Natural killer cell treated with Interleukin-12 subunit alpha and Interleukin-12 subunit beta and Interleukin-15 and Interleukin-18, amount 100 ng/mL, for 72 hours (primary cell): Measurements from ENCODE around the gene HBD. TPM values are rescaled to one million over a fixed set of nuclear protein-coding genes. Genes with fewer than 3 reads are reported as not detected.
A peak's percentile ranks its signal among the peaks of the same experiment; 100 is the strongest.

Source experiments
- ATAC-seq, 2 donors: fragments of 150-1000 bp; cut with Tn5 transposase in 1 of 2; sonication (Bioruptor Pico), chemical (Tn5 transposase) in 1 of 2; 2 replicates each; pipeline ENCODE4 v1.10.0; 2021
- DNase-seq: peaks from one replicate; pipeline ENCODE4 v3.0.0; 2022; ENCODE audit warnings: low spot score
- H3K27ac Mint-ChIP-seq, 2 donors: 1 replicate in 1 of 2; 2 replicates in 1 of 2; pipeline ENCODE4 v1.8.0; 2022; ENCODE audit warnings: mixed read lengths in 2 of 2, mild to moderate bottlenecking in 1 of 2, moderate library complexity in 1 of 2
- H3K27me3 Mint-ChIP-seq, 2 donors: 1 replicate in 1 of 2; 2 replicates in 1 of 2; pipeline ENCODE4 v1.8.0; 2022; ENCODE audit warnings: mixed read lengths in 2 of 2
- H3K36me3 Mint-ChIP-seq: one replicate; pipeline ENCODE4 v1.8.0; 2022; ENCODE audit warnings: mixed read lengths
- H3K4me1 Mint-ChIP-seq, 2 donors: 1 replicate in 1 of 2; 2 replicates in 1 of 2; pipeline ENCODE4 v1.8.0; 2022; ENCODE audit warnings: low read depth in 2 of 2, mixed read lengths in 2 of 2, mild to moderate bottlenecking in 1 of 2
- H3K4me3 Mint-ChIP-seq: one replicate; pipeline ENCODE4 v1.8.0; 2022; ENCODE audit warnings: mixed read lengths
- H3K9me3 Mint-ChIP-seq: 2 replicates; pipeline ENCODE4 v1.8.0; 2022; ENCODE audit warnings: mixed read lengths
- total RNA-seq, 2 donors: library from RNA; stranded (reverse); gene quantifications; one replicate each; pipeline ENCODE4 v1.2.3, GENCODE V29; 2022

The HBD gene
- total RNA-seq: not detected

- no peak within 1 kb of the TSS for H3K27ac Mint-ChIP-seq
- no peaks in the 10 kb centered on the region for H3K36me3 Mint-ChIP-seq
- H3K9me3 Mint-ChIP-seq: no peaks in the 10 kb centered on the region
- ATAC-seq: no peak
- H3K4me3 Mint-ChIP-seq: no peak within 1 kb of the TSS
- no peaks in the 10 kb centered on the region for H3K4me1 Mint-ChIP-seq
- no peak for DNase-seq
- peaks cover 3 to 23% of the 10 kb centered on the region in 2 donors for H3K27me3 Mint-ChIP-seq
These were observed at the start of gene HBD for GRCh38 chr11:5234381-5234834. TSS of gene HBD (minus strand) at chr11:5234483. CDS start at chr11:5234433, 50 bp downstream.

- Mint-ChIP-seq H3K27me3 (peaks cover 0 to 7% of the 10 kb centered on the region in 2 donors), H3K36me3 (no peaks in the 10 kb centered on the region), H3K27ac (no peak overlapping the region), H3K4me1 (no peaks in the 10 kb centered on the region), H3K9me3 (no peaks in the 10 kb centered on the region), H3K4me3 (no peak overlapping the region)
- ATAC-seq: no peak
- DNase-seq: no peak
These were observed 49.6 kb upstream of the HBD start for GRCh38 chr11:5283882-5284281.

- Mint-ChIP-seq H3K27me3 (peaks cover 0 to 7% of the 10 kb centered on the region in 2 donors), H3K4me1 (no peaks in the 10 kb centered on the region), H3K36me3 (no peaks in the 10 kb centered on the region), H3K9me3 (no peaks in the 10 kb centered on the region), H3K4me3 (no peak overlapping the region), H3K27ac (no peak overlapping the region)
- no peak for ATAC-seq
- no peak for DNase-seq
These were observed 48.8 kb upstream of the HBD start for GRCh38 chr11:5283086-5283485.

DNA sequence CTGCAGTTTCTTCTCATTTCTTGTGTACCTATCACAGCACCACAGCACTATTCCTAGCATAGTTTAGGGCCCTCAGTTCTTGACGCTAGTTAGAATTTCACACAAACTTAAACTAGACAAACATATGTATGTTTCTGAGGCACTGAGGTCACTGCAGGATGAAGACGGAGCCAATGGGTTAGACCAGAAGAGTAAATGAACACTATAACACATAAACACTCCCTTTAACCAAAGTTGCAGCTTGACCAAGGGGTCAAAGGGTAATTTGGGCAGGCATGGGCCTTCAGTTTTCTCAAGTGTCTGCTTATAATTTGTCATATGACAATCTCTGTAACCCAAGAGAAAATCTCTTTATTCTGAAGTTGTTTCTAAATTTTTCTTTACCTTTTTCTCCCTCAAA, 48.3 kb upstream of the HBD start:
- Mint-ChIP-seq H3K27me3 (peaks cover 0 to 7% of the 10 kb centered on the region in 2 donors), H3K27ac (no peak overlapping the region), H3K4me1 (no peaks in the 10 kb centered on the region), H3K4me3 (no peak overlapping the region), H3K36me3 (no peaks in the 10 kb centered on the region), H3K9me3 (no peaks in the 10 kb centered on the region)
- ATAC-seq: no peak
- DNase-seq: no peak

GRCh38 chr11:5281596-5281995, 47.3 kb upstream of the HBD start:
- H3K4me1 Mint-ChIP-seq: no peaks in the 10 kb centered on the region
- no peak overlapping the region for H3K4me3 Mint-ChIP-seq
- H3K9me3 Mint-ChIP-seq: no peaks in the 10 kb centered on the region
- no peaks in the 10 kb centered on the region for H3K36me3 Mint-ChIP-seq
- no peak for DNase-seq
- no peak for ATAC-seq
- H3K27me3 Mint-ChIP-seq: peaks cover 0 to 7% of the 10 kb centered on the region in 2 donors
- no peak overlapping the region for H3K27ac Mint-ChIP-seq

GRCh38 chr11:5280582-5281102, 46.4 kb upstream of the HBD start:
- H3K36me3 Mint-ChIP-seq: no peaks in the 10 kb centered on the region
- peaks cover 0 to 7% of the 10 kb centered on the region in 2 donors for H3K27me3 Mint-ChIP-seq
- peak; percentile 82 to 86 for ATAC-seq
- no peaks in the 10 kb centered on the region for H3K9me3 Mint-ChIP-seq
- no peaks in the 10 kb centered on the region for H3K4me1 Mint-ChIP-seq
- no peak for DNase-seq
- H3K4me3 Mint-ChIP-seq: peak overlapping the region; percentile 24
- peak overlapping the region in 1 of 2 donors; percentile 15 for H3K27ac Mint-ChIP-seq

DNA sequence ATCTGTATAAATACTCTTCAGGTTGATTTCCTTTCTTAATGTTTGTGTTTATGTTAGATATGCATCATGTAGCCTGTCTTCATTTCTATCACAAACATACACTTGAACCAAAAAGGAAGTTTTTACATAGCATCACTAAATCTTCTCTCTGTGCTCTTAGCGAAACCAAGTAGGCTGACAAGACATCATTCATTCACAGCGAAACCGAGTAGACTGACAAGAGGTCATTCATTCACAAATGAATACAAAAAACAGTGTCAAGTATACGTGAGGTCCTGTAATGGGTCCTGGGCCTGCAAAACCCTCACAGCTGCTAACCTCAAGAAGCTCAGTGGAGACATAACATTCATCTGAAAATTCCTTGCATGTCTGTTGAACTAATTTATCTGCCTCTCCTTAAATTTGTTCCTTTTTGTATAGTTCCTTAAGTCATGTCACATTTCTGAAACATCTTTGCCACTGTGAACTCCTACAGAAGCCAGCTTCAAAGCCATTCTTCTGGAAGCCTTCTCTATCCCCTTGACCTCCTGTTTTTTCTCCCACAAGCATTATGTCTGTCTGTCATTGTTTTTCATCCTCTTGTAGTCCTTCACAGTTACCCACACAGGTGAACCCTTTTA, 45.3 kb upstream of the HBD start:
- Mint-ChIP-seq H3K27me3 (peaks cover 0 to 7% of the 10 kb centered on the region in 2 donors), H3K4me3 (no peak overlapping the region), H3K27ac (no peak overlapping the region), H3K9me3 (no peaks in the 10 kb centered on the region), H3K36me3 (no peaks in the 10 kb centered on the region), H3K4me1 (no peaks in the 10 kb centered on the region)
- no peak for DNase-seq
- no peak for ATAC-seq

DNA sequence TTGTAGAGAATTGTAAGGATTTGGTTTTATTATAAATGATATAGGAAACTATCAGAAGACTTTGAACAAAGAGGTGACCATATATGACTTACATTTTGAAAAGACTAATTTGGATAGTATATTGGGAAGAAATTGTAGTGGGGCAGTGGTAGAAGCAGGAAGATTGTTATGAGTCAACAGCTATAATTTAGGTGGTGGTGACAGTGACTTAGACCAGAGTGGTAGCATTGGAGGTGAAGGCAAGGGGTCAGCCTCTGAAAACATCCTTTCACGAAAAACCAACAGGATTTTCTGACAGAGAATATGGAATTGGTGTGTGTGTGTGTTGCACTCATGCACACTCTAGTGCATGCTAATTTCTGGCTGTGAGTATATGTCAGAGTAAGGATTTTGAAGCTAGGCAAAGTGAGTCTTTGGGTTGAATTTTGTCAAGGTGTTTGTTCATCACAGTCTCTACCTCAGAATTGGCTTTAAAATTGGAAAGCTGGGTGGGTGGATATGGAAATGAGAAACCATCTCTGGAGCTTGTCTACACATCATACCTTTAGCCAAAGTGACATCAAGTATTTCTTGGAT, 43.6 kb upstream of the HBD start:
- H3K27ac Mint-ChIP-seq: no peak overlapping the region
- ATAC-seq (no peak), DNase-seq (no peak)
- peaks cover 0 to 7% of the 10 kb centered on the region in 2 donors for H3K27me3 Mint-ChIP-seq
- no peak overlapping the region for H3K4me3 Mint-ChIP-seq
- H3K4me1 Mint-ChIP-seq: no peaks in the 10 kb centered on the region
- no peaks in the 10 kb centered on the region for H3K9me3 Mint-ChIP-seq
- H3K36me3 Mint-ChIP-seq: no peaks in the 10 kb centered on the region

GRCh38 chr11:5276697-5277096, 42.4 kb upstream of the HBD start:
- peaks cover 0 to 7% of the 10 kb centered on the region in 2 donors for H3K27me3 Mint-ChIP-seq
- H3K4me3 Mint-ChIP-seq: no peak overlapping the region
- ATAC-seq (no peak), DNase-seq (no peak)
- no peaks in the 10 kb centered on the region for H3K36me3 Mint-ChIP-seq
- H3K4me1 Mint-ChIP-seq: no peaks in the 10 kb centered on the region
- no peaks in the 10 kb centered on the region for H3K9me3 Mint-ChIP-seq
- H3K27ac Mint-ChIP-seq: no peak overlapping the region

DNA sequence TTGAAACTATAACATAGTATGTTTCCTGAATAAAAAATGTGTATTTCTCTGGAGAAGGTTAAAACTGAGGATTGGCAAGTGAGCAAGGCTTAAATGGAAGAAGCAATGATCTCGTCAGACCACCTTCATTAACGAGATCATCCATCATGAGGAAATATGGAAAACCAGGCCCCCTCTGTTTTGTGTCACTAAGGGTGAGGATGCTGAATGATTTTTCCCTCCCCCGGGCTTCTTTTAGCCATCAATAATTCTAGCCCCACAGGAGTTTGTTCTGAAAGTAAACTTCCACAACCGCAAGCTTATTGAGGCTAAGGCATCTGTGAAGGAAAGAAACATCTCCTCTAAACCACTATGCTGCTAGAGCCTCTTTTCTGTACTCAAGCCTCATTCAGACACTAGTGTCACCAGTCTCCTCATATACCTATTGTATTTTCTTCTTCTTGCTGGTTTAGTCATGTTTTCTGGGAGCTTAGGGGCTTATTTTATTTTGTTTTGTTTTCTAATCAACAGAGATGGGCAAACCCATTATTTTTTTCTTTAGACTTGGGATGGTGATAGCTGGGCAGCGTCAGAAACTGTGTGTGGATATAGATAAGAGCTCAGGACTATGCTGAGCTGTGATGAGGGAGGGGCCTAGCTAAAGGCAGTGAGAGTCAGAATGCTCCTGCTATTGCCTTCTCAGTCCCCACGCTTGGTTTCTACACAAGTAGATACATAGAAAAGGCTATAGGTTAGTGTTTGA, 41.3 kb upstream of the HBD start:
- Mint-ChIP-seq H3K9me3 (no peaks in the 10 kb centered on the region), H3K27me3 (peaks cover 0 to 13% of the 10 kb centered on the region in 2 donors), H3K4me3 (no peak overlapping the region), H3K27ac (no peak overlapping the region), H3K36me3 (no peaks in the 10 kb centered on the region), H3K4me1 (no peaks in the 10 kb centered on the region)
- DNase-seq: no peak
- no peak for ATAC-seq

DNA sequence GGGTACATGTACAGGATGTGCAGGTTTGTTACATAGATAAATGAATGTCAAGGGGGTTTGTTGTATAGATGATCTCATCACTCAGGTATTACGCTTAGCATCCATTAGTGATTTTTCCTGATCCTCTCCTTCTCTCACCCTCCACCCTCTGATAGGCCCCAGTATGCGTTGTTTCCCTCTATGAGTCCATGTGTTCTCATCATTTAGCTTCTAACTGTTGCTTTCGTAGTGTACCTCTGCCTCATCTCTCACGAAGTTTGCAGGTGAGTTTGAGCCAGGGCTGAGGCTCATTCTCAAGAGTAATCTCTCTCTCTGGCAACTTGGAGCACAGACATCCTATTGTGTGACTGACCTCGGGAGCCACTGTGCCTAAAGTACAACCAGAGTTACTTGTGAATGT, 40.1 kb upstream of the HBD start:
- no peak for DNase-seq
- H3K27ac Mint-ChIP-seq: no peak overlapping the region
- H3K27me3 Mint-ChIP-seq: peaks cover 0 to 7% of the 10 kb centered on the region in 2 donors
- no peak overlapping the region for H3K4me3 Mint-ChIP-seq
- ATAC-seq: no peak
- H3K36me3 Mint-ChIP-seq: no peaks in the 10 kb centered on the region
- no peaks in the 10 kb centered on the region for H3K9me3 Mint-ChIP-seq
- H3K4me1 Mint-ChIP-seq: no peaks in the 10 kb centered on the region

- Mint-ChIP-seq H3K36me3 (no peaks in the 10 kb centered on the region), H3K27ac (no peak overlapping the region), H3K4me3 (no peak overlapping the region), H3K27me3 (peaks cover 0 to 7% of the 10 kb centered on the region in 2 donors), H3K4me1 (no peaks in the 10 kb centered on the region), H3K9me3 (no peaks in the 10 kb centered on the region)
- no peak for ATAC-seq
- no peak for DNase-seq
These were observed 38.2 kb upstream of the HBD start for GRCh38 chr11:5272395-5273017.

DNA sequence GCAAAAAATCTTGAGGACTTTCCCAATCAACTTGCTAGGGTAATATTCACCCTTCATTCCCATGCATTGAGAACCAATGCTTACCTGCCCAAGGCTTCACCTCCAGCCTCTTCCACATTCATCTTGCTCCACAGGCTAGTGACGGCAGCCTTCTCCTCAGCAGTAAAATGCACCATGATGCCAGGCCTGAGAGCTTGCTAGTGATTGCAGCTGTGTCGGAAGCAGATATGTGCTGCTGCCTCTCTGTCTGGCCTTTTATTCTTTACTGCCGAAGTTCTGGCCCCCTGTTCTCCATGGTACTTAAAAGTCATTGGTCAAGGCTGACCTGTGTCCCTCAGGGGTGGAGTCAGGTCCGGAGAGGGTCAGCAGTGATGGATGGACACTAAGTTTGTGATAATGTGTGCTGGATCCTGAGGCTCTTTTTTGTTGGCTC, 35.4 kb upstream of the HBD start, which contains the start of gene HBE1:
Gene HBE1, minus strand, starts transcription at position 231 of the 433 bp plus-strand sequence. Its CDS starts 55 bp downstream, at position 176.
- Mint-ChIP-seq H3K36me3 (no peaks in the 10 kb centered on the region), H3K4me3 (no peak within 1 kb of the TSS), H3K4me1 (no peaks in the 10 kb centered on the region), H3K9me3 (no peaks in the 10 kb centered on the region), H3K27me3 (peaks cover 0 to 7% of the 10 kb centered on the region in 2 donors), H3K27ac (no peak within 1 kb of the TSS)
- ATAC-seq (no peak), DNase-seq (no peak)
